Measurements from ENCODE around the gene BTBD19.

DNA sequence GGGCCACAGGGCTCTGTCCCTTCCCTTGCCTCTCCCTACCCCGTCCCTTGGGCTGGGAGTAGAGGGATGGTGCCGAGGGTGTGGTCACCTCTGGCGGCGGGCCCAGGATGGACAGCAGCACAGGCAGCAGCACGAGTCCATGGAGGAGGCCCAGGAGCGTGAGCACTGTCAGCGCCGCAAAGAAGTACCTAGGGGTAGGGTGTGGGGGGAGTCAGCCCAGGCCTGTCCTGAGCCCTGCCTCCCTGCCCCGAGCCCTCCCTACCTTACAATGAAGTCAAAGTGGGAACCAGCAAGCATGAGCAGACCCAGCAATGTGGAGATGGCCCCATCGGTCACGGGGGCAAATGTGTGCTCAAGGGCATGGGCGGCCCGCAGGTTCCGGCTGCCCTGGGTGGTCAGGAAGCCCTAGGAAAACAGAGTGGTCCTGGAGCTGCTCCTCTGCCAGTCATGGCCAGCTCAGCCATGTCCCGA, 14.7 kb downstream of the BTBD19 start:
- no peak for TF ChIP-seq CTCF (IDR thresholded peaks at IDR 0.05)
- TF ChIP-seq EZH2 (IDR thresholded peaks at IDR 0.05; ENCODE audit: borderline replicate concordance, insufficient read depth, low read depth, low read length, poor library complexity, severe bottlenecking): no peak
